ENCODE data around the gene U2AF1L4.

U2AF1L4 gene

GRCh38 chr19:35714601-35715354 is 30.4 kb downstream of the U2AF1L4 start:
- ATAC-seq = no peak
- TF ChIP-seq ZFP30 (CRISPR knock-in tag; IDR thresholded peaks at IDR 0.05) (no peak), TSHZ2 (CRISPR knock-in tag; IDR thresholded peaks at IDR 0.05) (no peak), ZC3H10 (CRISPR knock-in tag; IDR thresholded peaks at IDR 0.05) (no peak), CSRNP3 (CRISPR knock-in tag; IDR thresholded peaks at IDR 0.05) (no peak), ZFP3 (CRISPR knock-in tag; IDR thresholded peaks at IDR 0.05) (no peak), ISL1 (CRISPR knock-in tag; IDR thresholded peaks at IDR 0.05) (no peak), ARNTL (CRISPR knock-in tag; IDR thresholded peaks at IDR 0.05; ENCODE audit: borderline replicate concordance, low read depth) (no peak)

GRCh38 chr19:35713904-35714495 is 31.2 kb downstream of the U2AF1L4 start:
- no peak for ATAC-seq
- TF ChIP-seq ZNF565 (CRISPR knock-in tag; conservative IDR thresholded peaks at IDR 0.05; ENCODE audit: low read depth) (no peak), GLIS3 (CRISPR knock-in tag; IDR thresholded peaks at IDR 0.05) (no peak), TOX (CRISPR knock-in tag; IDR thresholded peaks at IDR 0.05; ENCODE audit: borderline replicate concordance) (no peak), RARB (CRISPR knock-in tag; IDR thresholded peaks at IDR 0.05) (no peak), PPARA (CRISPR knock-in tag; IDR thresholded peaks at IDR 0.05; ENCODE audit: borderline replicate concordance) (no peak), CSDC2 (CRISPR knock-in tag; IDR thresholded peaks at IDR 0.05) (no peak), OSR1 (CRISPR knock-in tag; IDR thresholded peaks at IDR 0.05) (no peak)

GRCh38 chr19:35713506-35713850 is 31.7 kb downstream of the U2AF1L4 start:
- TF ChIP-seq ZFP3 (CRISPR knock-in tag; IDR thresholded peaks at IDR 0.05) (no peak), OSR1 (CRISPR knock-in tag; IDR thresholded peaks at IDR 0.05) (no peak)
- no peak for ATAC-seq

- TF ChIP-seq ZFP30 (CRISPR knock-in tag; IDR thresholded peaks at IDR 0.05) (no peak), ZNF565 (CRISPR knock-in tag; conservative IDR thresholded peaks at IDR 0.05; ENCODE audit: low read depth) (no peak), TSHZ2 (CRISPR knock-in tag; IDR thresholded peaks at IDR 0.05) (no peak), BACH2 (CRISPR knock-in tag; IDR thresholded peaks at IDR 0.05; ENCODE audit: borderline replicate concordance) (no peak), PPARA (CRISPR knock-in tag; IDR thresholded peaks at IDR 0.05; ENCODE audit: borderline replicate concordance) (no peak), ISL1 (CRISPR knock-in tag; IDR thresholded peaks at IDR 0.05) (no peak), ZNF8 (CRISPR knock-in tag; IDR thresholded peaks at IDR 0.05) (no peak), POU6F1 (CRISPR knock-in tag; IDR thresholded peaks at IDR 0.05; ENCODE audit: borderline replicate concordance, low read depth) (no peak), ESRRG (CRISPR knock-in tag; IDR thresholded peaks at IDR 0.05) (no peak)
- ATAC-seq = no peak
Observed at GRCh38 chr19:35712567-35713505, 32.4 kb downstream of the U2AF1L4 start.
